ENCODE results near the gene YWHAH.

Gene YWHAH

GRCh38 chr22:31954535-31955523 is 10.5 kb downstream of the YWHAH start:
- Histone ChIP-seq H3F3A (ENCODE audit: insufficient read depth) (peaks cover 16% of the 10 kb centered on the region; the same call in 1 of the 2 replicates), H3K79me2 (ENCODE audit: insufficient read depth, low read length) (peaks cover 62% of the 10 kb centered on the region), H4K20me1 (ENCODE audit: low read depth, low read length) (peaks cover 49% of the 10 kb centered on the region), H2AFZ (ENCODE audit: low read depth, low read length, severe bottlenecking) (no peak overlapping the region), H3K9ac (ENCODE audit: low read length) (no peak overlapping the region), H3K27ac (ENCODE audit: low read depth, low read length) (no peak overlapping the region), H3K36me3 (ENCODE audit: low read length) (peaks cover 36% of the 10 kb centered on the region), H3K27me3 (ENCODE audit: low read length) (no peaks in the 10 kb centered on the region), H3K9me3 (ENCODE audit: insufficient read depth, low read length) (no peaks in the 10 kb centered on the region), H3K4me3 (ENCODE audit: insufficient read depth, low read length, poor library complexity, severe bottlenecking) (no peak overlapping the region), H3K4me2 (ENCODE audit: low read depth, low read length, poor library complexity, severe bottlenecking) (no peak overlapping the region), H3K9me2 (replicated peaks; ENCODE audit: insufficient read depth, low read length) (no peaks in the 10 kb centered on the region)
- no peak for TF ChIP-seq CTCF (IDR thresholded peaks at IDR 0.05; ENCODE audit: insufficient read depth, low read length, poor library complexity, severe bottlenecking)
- TF ChIP-seq EZH2phosphoT487 (conservative IDR thresholded peaks at IDR 0.05; ENCODE audit: low read length) = no peak

- H3K4me2 ChIP-seq (ENCODE audit: low read depth, low read length, poor library complexity, severe bottlenecking) = no peak overlapping the region
- no peaks in the 10 kb centered on the region for H3K27me3 ChIP-seq (ENCODE audit: low read length)
- peaks cover 47% of the 10 kb centered on the region for H3K79me2 ChIP-seq (ENCODE audit: insufficient read depth, low read length)
- H3F3A ChIP-seq (ENCODE audit: insufficient read depth) = peaks cover 18% of the 10 kb centered on the region; the same call in 1 of the 2 replicates
- no peaks in the 10 kb centered on the region for H3K9me3 ChIP-seq (ENCODE audit: insufficient read depth, low read length)
- H2AFZ ChIP-seq (ENCODE audit: low read depth, low read length, severe bottlenecking) = no peak overlapping the region
- no peak overlapping the region for H3K27ac ChIP-seq (ENCODE audit: low read depth, low read length)
- no peak overlapping the region for H3K4me3 ChIP-seq (ENCODE audit: insufficient read depth, low read length, poor library complexity, severe bottlenecking)
- H4K20me1 ChIP-seq (ENCODE audit: low read depth, low read length) = peaks cover 44% of the 10 kb centered on the region
- H3K9me2 ChIP-seq (replicated peaks; ENCODE audit: insufficient read depth, low read length) = no peaks in the 10 kb centered on the region
- TF ChIP-seq CTCF (IDR thresholded peaks at IDR 0.05; ENCODE audit: insufficient read depth, low read length, poor library complexity, severe bottlenecking) (no peak), EZH2phosphoT487 (conservative IDR thresholded peaks at IDR 0.05; ENCODE audit: low read length) (no peak)
- peaks cover 30% of the 10 kb centered on the region; the same call in 1 of the 2 replicates for H3K36me3 ChIP-seq (ENCODE audit: low read length)
- H3K9ac ChIP-seq (ENCODE audit: low read length) = no peak overlapping the region
These were observed 12.0 kb downstream of the YWHAH start for GRCh38 chr22:31956360-31956759.

- no peak overlapping the region for H3K4me2 ChIP-seq (ENCODE audit: low read depth, low read length, poor library complexity, severe bottlenecking)
- H3K9me2 ChIP-seq (replicated peaks; ENCODE audit: insufficient read depth, low read length) = no peaks in the 10 kb centered on the region
- H2AFZ ChIP-seq (ENCODE audit: low read depth, low read length, severe bottlenecking) = no peak overlapping the region
- peaks cover 26% of the 10 kb centered on the region; the same call in 1 of the 2 replicates for H3K36me3 ChIP-seq (ENCODE audit: low read length)
- peaks cover 31% of the 10 kb centered on the region for H4K20me1 ChIP-seq (ENCODE audit: low read depth, low read length)
- H3K9me3 ChIP-seq (ENCODE audit: insufficient read depth, low read length) = no peaks in the 10 kb centered on the region
- peaks cover 20% of the 10 kb centered on the region; the same call in 1 of the 2 replicates for H3F3A ChIP-seq (ENCODE audit: insufficient read depth)
- H3K27ac ChIP-seq (ENCODE audit: low read depth, low read length) = no peak overlapping the region
- no peaks in the 10 kb centered on the region for H3K27me3 ChIP-seq (ENCODE audit: low read length)
- TF ChIP-seq EZH2phosphoT487 (conservative IDR thresholded peaks at IDR 0.05; ENCODE audit: low read length) (no peak), CTCF (IDR thresholded peaks at IDR 0.05; ENCODE audit: insufficient read depth, low read length, poor library complexity, severe bottlenecking) (no peak)
- peaks cover 30% of the 10 kb centered on the region for H3K79me2 ChIP-seq (ENCODE audit: insufficient read depth, low read length)
- no peak overlapping the region for H3K4me3 ChIP-seq (ENCODE audit: insufficient read depth, low read length, poor library complexity, severe bottlenecking)
- no peak overlapping the region for H3K9ac ChIP-seq (ENCODE audit: low read length)
These were observed 13.7 kb downstream of the YWHAH start for GRCh38 chr22:31957970-31958594.
